ENCODE data around the gene CSNK1G1. TPM values are rescaled to one million over a fixed set of nuclear protein-coding genes. Genes with fewer than 3 reads are reported as not detected.

CSNK1G1 gene
- total and polyA plus RNA-seq, 2 of the 4 experiments (the other 2 are of a cell fraction): 7.4 to 29.4 TPM

GRCh38 chr15:64337761-64338160, 18.2 kb downstream of the CSNK1G1 start:
- no peak overlapping the region for H3K23ac ChIP-seq (ENCODE audit: low read depth, low read length)
- WGBS, 2 experiments (ENCODE audit: extremely low coverage in 2 of 2, insufficient read length in 1 of 2): no CpG with 5 or more reads among the region's 2 CpGs
- no peak overlapping the region for H2AK5ac ChIP-seq (ENCODE audit: low read depth, low read length)
- no peak overlapping the region for H2BK15ac ChIP-seq (ENCODE audit: low read depth, low read length)
- H3K14ac ChIP-seq (replicated peaks; ENCODE audit: low read depth, low read length): no peak overlapping the region
- H2BK20ac ChIP-seq (ENCODE audit: low read depth, low read length): no peak overlapping the region
- no peak overlapping the region for H2BK5ac ChIP-seq (ENCODE audit: low read depth, low read length, poor library complexity, severe bottlenecking)
- ATAC-seq (ENCODE audit: low read depth) (peak; percentile 62), DNase-seq (peak; percentile 82)
- no peaks in the 10 kb centered on the region for H3K27me3 ChIP-seq (ENCODE audit: control insufficient read depth, insufficient read depth, low read length)
- dilution Hi-C loops (cut with HindIII; ENCODE audit: low sequenced_read_pairs, unreplicated experiment) (no loop called here), in situ Hi-C loops (cut with MboI; ENCODE audit: low sequenced_read_pairs) (no loop called here), intact Hi-C loops (cut with micrococcal nuclease) (no loop called here)
- no peak overlapping the region for H4K8ac ChIP-seq (ENCODE audit: low read depth in 2 of 2, low read length in 2 of 2)
- peak overlapping the region; percentile 18; the same call in 1 of the 2 replicates for H3K4me2 ChIP-seq (ENCODE audit: low read depth, low read length)
- H2AK9ac ChIP-seq (replicated peaks; ENCODE audit: low read depth, low read length, poor library complexity): no peak overlapping the region
- no peak overlapping the region for H4K5ac ChIP-seq (ENCODE audit: low read depth, low read length)
- peaks cover 6% of the 10 kb centered on the region; the same call in 1 of the 2 replicates for H3K9me1 ChIP-seq (ENCODE audit: insufficient read depth, low read length)
- no peak overlapping the region for H2AFZ ChIP-seq (replicated peaks; ENCODE audit: low read length, poor library complexity)
- no peak for TF ChIP-seq ELK1 (IDR thresholded peaks at IDR 0.05; ENCODE audit: borderline replicate concordance, low read depth, low read length)
- no peak for TF ChIP-seq CTCF (conservative IDR thresholded peaks at IDR 0.05; ENCODE audit: low read depth, low read length)
- peak; percentile 28; the same call in 1 of the 2 replicates for TF ChIP-seq FOS (IDR thresholded peaks at IDR 0.05; ENCODE audit: low read depth, low read length)
- no peak overlapping the region for H3K9ac ChIP-seq (ENCODE audit: low read depth, low read length)
- peaks cover 39 to 70% of the 10 kb centered on the region in 2 experiments for H3K79me1 ChIP-seq (ENCODE audit: low read depth in 1 of 2, low read length in 2 of 2)
- H2BK120ac ChIP-seq (ENCODE audit: low read depth, low read length): no peak overlapping the region
- CTCF ChIA-PET: interaction anchor here (0.5 kb wide), 1 partner anchor 21 kb away, joined by 3 read pairs; no protein-coding TSS in a partner anchor
- H3K36me3 ChIP-seq (ENCODE audit: control insufficient read depth, insufficient read depth, low read length): no peaks in the 10 kb centered on the region; the same call in 1 of the 2 replicates
- no TSS peak for BruUV-seq (replicated peaks)
- peaks cover 15% of the 10 kb centered on the region; the same call in 1 of the 2 replicates for H4K20me1 ChIP-seq (ENCODE audit: insufficient read depth, low read length)
- H3K56ac ChIP-seq (ENCODE audit: extremely low read depth, insufficient read depth, low read length): no peak overlapping the region
- H3K27ac ChIP-seq (ENCODE audit: insufficient read depth, low read length): no peak overlapping the region
- H3K9me3 ChIP-seq (ENCODE audit: control insufficient read depth, insufficient read depth, low read length): no peaks in the 10 kb centered on the region
- H4K91ac ChIP-seq (ENCODE audit: insufficient read depth, low read depth, low read length): no peak overlapping the region
- H3K4me1 ChIP-seq (ENCODE audit: control insufficient read depth, insufficient read depth, low read length): peaks cover 2% of the 10 kb centered on the region; the same call in 1 of the 2 replicates
- POLR2A ChIA-PET (ENCODE audit: unreplicated experiment): interaction anchor here (0.5 to 0.6 kb wide), 2 partner anchors 141 to 152 kb away, joined by 5 to 7 read pairs; no protein-coding TSS in a partner anchor
- no peak overlapping the region for H3K4ac ChIP-seq (ENCODE audit: low read depth, low read length)
- no peak overlapping the region for H3K18ac ChIP-seq (ENCODE audit: low read depth, low read length)
- H3K4me3 ChIP-seq (ENCODE audit: insufficient read depth, low read depth, low read length): no peak overlapping the region
